LNCaP clone FGC (cell line): Measurements from ENCODE around the gene PTPRD.

Experiments
- DNase-seq: peaks from one replicate; pipeline ENCODE4 v3.0.0-alpha.2; 2011; ENCODE audit warnings: low read depth
- H3K4me3 ChIP-seq: 2 replicates; pipeline ENCODE4 v1.5.1; 2011; ENCODE audit warnings: mild to moderate bottlenecking, low read depth, low read length, control low read depth
- CTCF ChIP-seq: IDR thresholded peaks from 2 replicates; pipeline ENCODE4 v1.5.1; 2012; ENCODE audit warnings: mild to moderate bottlenecking; ENCODE audit not compliant: control insufficient read depth, insufficient read depth; ENCODE audit errors: extremely low read depth

The PTPRD gene

GRCh38 chr9:8268216-8268878 lies 2344.5 kb downstream of the PTPRD start:
- no peak overlapping the region for H3K4me3 ChIP-seq
- no peak for DNase-seq
- TF ChIP-seq CTCF, result no peak

- DNase-seq, result no peak
- no peak overlapping the region for H3K4me3 ChIP-seq
- TF ChIP-seq CTCF, result no peak
Measured at GRCh38 chr9:8267636-8268035, 2345.2 kb downstream of the PTPRD start.

GRCh38 chr9:8266861-8267260 lies 2345.9 kb downstream of the PTPRD start:
- no peak overlapping the region for H3K4me3 ChIP-seq
- no peak for DNase-seq
- no peak for TF ChIP-seq CTCF

- no peak for TF ChIP-seq CTCF
- no peak for DNase-seq
- no peak overlapping the region for H3K4me3 ChIP-seq
Measured at GRCh38 chr9:8265281-8265680, 2347.5 kb downstream of the PTPRD start.
